ENCODE data around the gene AGAP1.

AGAP1 gene

GRCh38 chr2:235693279-235693678, 199.4 kb downstream of the AGAP1 start:
- no peak for DNase-seq

- DNase-seq = no peak
Observed at GRCh38 chr2:235694721-235695601, 201.1 kb downstream of the AGAP1 start.

GRCh38 chr2:235695602-235695895, 201.7 kb downstream of the AGAP1 start:
- DNase-seq = no peak

- DNase-seq = no peak
Observed at GRCh38 chr2:235697041-235697440, 203.2 kb downstream of the AGAP1 start.

- no peak for DNase-seq
Observed at GRCh38 chr2:235698028-235698427, 204.2 kb downstream of the AGAP1 start.

- DNase-seq = no peak
Observed at GRCh38 chr2:235698491-235698890, 204.6 kb downstream of the AGAP1 start.

GRCh38 chr2:235699576-235699975, 205.7 kb downstream of the AGAP1 start:
- DNase-seq = no peak

- DNase-seq = no peak
Observed at GRCh38 chr2:235701206-235701981, 207.6 kb downstream of the AGAP1 start.

- DNase-seq = no peak
Observed at GRCh38 chr2:235702186-235702585, 208.3 kb downstream of the AGAP1 start.

GRCh38 chr2:235703711-235704295, 210.0 kb downstream of the AGAP1 start:
- no peak for DNase-seq

GRCh38 chr2:235705296-235705695, 211.5 kb downstream of the AGAP1 start:
- DNase-seq = no peak

GRCh38 chr2:235706506-235706905, 212.7 kb downstream of the AGAP1 start:
- DNase-seq = no peak

GRCh38 chr2:235707411-235708096, 213.7 kb downstream of the AGAP1 start:
- DNase-seq = no peak

GRCh38 chr2:235709124-235709813, 215.4 kb downstream of the AGAP1 start:
- no peak for DNase-seq

- DNase-seq = peak in 1 of 5 experiments; percentile 2
Observed at GRCh38 chr2:235709969-235710879, 216.4 kb downstream of the AGAP1 start.

GRCh38 chr2:235710933-235711332, 217.1 kb downstream of the AGAP1 start:
- DNase-seq = no peak

- no peak for DNase-seq
Observed at GRCh38 chr2:235711527-235711926, 217.7 kb downstream of the AGAP1 start.

- no peak for DNase-seq
Observed at GRCh38 chr2:235712176-235712575, 218.3 kb downstream of the AGAP1 start.

GRCh38 chr2:235713189-235713588, 219.3 kb downstream of the AGAP1 start:
- DNase-seq = no peak

- no peak for DNase-seq
Observed at GRCh38 chr2:235715601-235716000, 221.8 kb downstream of the AGAP1 start.

GRCh38 chr2:235716875-235717496, 223.1 kb downstream of the AGAP1 start:
- DNase-seq = no peak

Measured in T-helper 2 cell (primary cell).